NOMO-1 treated with DMSO at 0.1 percent for 48 hours (cell line): ENCODE data around the gene URB1.
A peak's percentile ranks its signal among the peaks of the same experiment; 100 is the strongest.
"Not testable (repeated sequence)": the region's sequence is repeated elsewhere in the genome, so short reads cannot be mapped to it uniquely, and the experiment has no call there.

Source experiments
- DNase-seq: peaks from one replicate; lab custom pipeline; 2025; ENCODE audit not compliant: unreplicated experiment; lab: John Stamatoyannopoulos, UW

The URB1 gene

GRCh38 chr21:32392880-32393676 is at the start of gene URB1:
URB1 (minus strand) TSS chr21:32393012; CDS start chr21:32392910, 102 bp downstream.
- peak; percentile 75 for DNase-seq

GRCh38 chr21:32437729-32438128 is 44.9 kb upstream of the URB1 start:
- DNase-seq, result no peak

- DNase-seq, result not testable (repeated sequence)
Measured at GRCh38 chr21:32432982-32433660, 40.3 kb upstream of the URB1 start.

- DNase-seq, result no peak
Measured at GRCh38 chr21:32427958-32428623, 35.3 kb upstream of the URB1 start.

- no peak for DNase-seq
Measured at GRCh38 chr21:32426592-32427051, 33.8 kb upstream of the URB1 start.

GRCh38 chr21:32426066-32426465 is 33.3 kb upstream of the URB1 start:
- DNase-seq, result peak; percentile 38

- DNase-seq, result no peak
Measured at GRCh38 chr21:32425628-32426027, 32.8 kb upstream of the URB1 start.

GRCh38 chr21:32424674-32425073 is 31.9 kb upstream of the URB1 start:
- DNase-seq, result peak; percentile 33

- no peak for DNase-seq
Measured at GRCh38 chr21:32424191-32424535, 31.4 kb upstream of the URB1 start.

GRCh38 chr21:32423320-32424190 is 30.7 kb upstream of the URB1 start:
- DNase-seq, result no peak

- no peak for DNase-seq
Measured at GRCh38 chr21:32422064-32422463, 29.3 kb upstream of the URB1 start.

- no peak for DNase-seq
Measured at GRCh38 chr21:32418146-32418545, 25.3 kb upstream of the URB1 start.

GRCh38 chr21:32415451-32416398 is 22.9 kb upstream of the URB1 start:
- DNase-seq, result no peak

GRCh38 chr21:32414579-32415358 is 22.0 kb upstream of the URB1 start:
- DNase-seq, result no peak

- no peak for DNase-seq
Measured at GRCh38 chr21:32413697-32414578, 21.1 kb upstream of the URB1 start.

- DNase-seq, result no peak
Measured at GRCh38 chr21:32413015-32413504, 20.2 kb upstream of the URB1 start.

- DNase-seq, result no peak
Measured at GRCh38 chr21:32412162-32413014, 19.6 kb upstream of the URB1 start, which contains the start of gene EVA1C. EVA1C (plus strand) TSS chr21:32412706; CDS start chr21:32412854, 148 bp downstream.
